ENCODE results near the gene UBE2B. TPM values are rescaled to one million over a fixed set of nuclear protein-coding genes. Genes with fewer than 3 reads are reported as not detected.

Gene UBE2B
- polyA plus RNA-seq, 3 donors: 30.6 to 68.6 (median 43.4) TPM

DNA sequence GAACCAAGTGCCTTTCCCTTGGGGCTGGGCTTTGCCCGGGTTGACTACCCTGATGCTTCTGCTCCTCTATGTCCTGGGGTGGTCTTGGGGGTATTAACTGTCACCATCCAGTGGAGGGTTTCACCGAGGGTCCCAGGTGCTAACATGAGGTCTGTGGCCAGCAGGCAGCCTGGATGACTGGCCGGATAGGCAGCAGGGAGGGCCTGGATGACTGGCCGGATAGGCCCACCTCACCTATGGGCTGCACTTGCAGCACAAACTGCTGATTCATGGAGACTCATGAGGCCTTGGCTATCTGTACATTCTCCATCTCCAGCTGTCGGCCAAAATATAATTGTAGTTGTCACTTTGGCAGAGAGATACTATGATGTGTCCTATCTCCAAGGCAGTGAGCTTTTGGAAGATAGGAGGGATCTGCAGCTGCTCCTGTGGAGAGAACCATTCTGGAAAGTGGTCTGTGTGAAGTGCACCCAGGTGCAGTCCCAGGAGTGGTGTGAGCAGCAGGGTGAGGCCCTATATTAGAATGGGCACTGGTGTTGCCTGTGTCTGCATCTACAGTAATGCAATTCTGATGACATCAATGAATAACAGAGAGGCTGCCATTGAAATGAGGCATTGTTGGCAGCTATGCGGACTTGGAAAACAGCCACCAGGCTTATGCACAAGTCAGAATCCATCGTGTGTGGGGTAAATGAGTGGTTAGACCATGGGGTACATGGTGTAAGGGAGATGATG is 66.6 kb downstream of the UBE2B start:
- Histone ChIP-seq H4K20me1 (ENCODE audit: insufficient read depth, low read length) (no peaks in the 10 kb centered on the region), H3K27ac (ENCODE audit: low read depth in 1 of 2, low read length in 2 of 2) (peak overlapping the region in 1 of 2 donors; percentile 78), H3K4me1 (ENCODE audit: control insufficient read depth in 1 of 2, insufficient read depth in 2 of 2, low read length in 2 of 2) (peaks cover 11 to 12% of the 10 kb centered on the region in 2 donors), H3K9ac (ENCODE audit: insufficient read depth, low read length, poor library complexity, severe bottlenecking) (no peak overlapping the region), H3K36me3 (replicated peaks in 1 of 2; ENCODE audit: control insufficient read depth in 1 of 2, insufficient read depth in 2 of 2, low read length in 2 of 2) (no peaks in the 10 kb centered on the region), H3K4me3 (replicated peaks in 1 of 3; ENCODE audit: low read depth in 2 of 3, low read length in 3 of 3) (no peak overlapping the region), H3K79me2 (ENCODE audit: insufficient read depth, low read length) (no peaks in the 10 kb centered on the region), H3K4me2 (replicated peaks; ENCODE audit: extremely low read depth, low read length, poor library complexity, severe bottlenecking) (no peak overlapping the region), H2AFZ (ENCODE audit: insufficient read depth, low read depth, low read length, poor library complexity, severe bottlenecking) (no peak overlapping the region), H3K27me3 (ENCODE audit: control insufficient read depth in 2 of 2, insufficient read depth in 2 of 2, low read length in 2 of 2) (no peaks in the 10 kb centered on the region), H3K9me3 (replicated peaks in 1 of 2; ENCODE audit: control insufficient read depth in 1 of 2, insufficient read depth in 1 of 2, low read length in 2 of 2) (no peaks in the 10 kb centered on the region)
- Mint-ChIP-seq H3K27me3 (ENCODE audit: low read depth in 3 of 3) (peaks cover 0 to 4% (median 1%) of the 10 kb centered on the region in 3 donors), H3K4me3 (no peak overlapping the region), H3K9me3 (peaks cover 0 to 2% (median 0%) of the 10 kb centered on the region in 7 donors), H3K4me1 (peaks cover 20% of the 10 kb centered on the region), H3K36me3 (no peaks in the 10 kb centered on the region), H3K27ac (peak overlapping the region; percentile 20 to 94 (median 84))
- intact Hi-C loops (cut with micrococcal nuclease): loop anchor here in 1 of 2 donors (10.0 kb wide), 1 partner anchor 87 kb away; the partner anchor contains the start of gene JADE2
- 98% methylated on average over 4 of the region's 7 CpGs for WGBS (ENCODE audit: insufficient coverage)
- DNase-seq: no peak
- TF ChIP-seq, protein P1, sequence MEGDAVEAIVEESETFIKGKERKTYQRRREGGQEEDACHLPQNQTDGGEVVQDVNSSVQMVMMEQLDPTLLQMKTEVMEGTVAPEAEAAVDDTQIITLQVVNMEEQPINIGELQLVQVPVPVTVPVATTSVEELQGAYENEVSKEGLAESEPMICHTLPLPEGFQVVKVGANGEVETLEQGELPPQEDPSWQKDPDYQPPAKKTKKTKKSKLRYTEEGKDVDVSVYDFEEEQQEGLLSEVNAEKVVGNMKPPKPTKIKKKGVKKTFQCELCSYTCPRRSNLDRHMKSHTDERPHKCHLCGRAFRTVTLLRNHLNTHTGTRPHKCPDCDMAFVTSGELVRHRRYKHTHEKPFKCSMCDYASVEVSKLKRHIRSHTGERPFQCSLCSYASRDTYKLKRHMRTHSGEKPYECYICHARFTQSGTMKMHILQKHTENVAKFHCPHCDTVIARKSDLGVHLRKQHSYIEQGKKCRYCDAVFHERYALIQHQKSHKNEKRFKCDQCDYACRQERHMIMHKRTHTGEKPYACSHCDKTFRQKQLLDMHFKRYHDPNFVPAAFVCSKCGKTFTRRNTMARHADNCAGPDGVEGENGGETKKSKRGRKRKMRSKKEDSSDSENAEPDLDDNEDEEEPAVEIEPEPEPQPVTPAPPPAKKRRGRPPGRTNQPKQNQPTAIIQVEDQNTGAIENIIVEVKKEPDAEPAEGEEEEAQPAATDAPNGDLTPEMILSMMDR (IDR thresholded peaks at IDR 0.05): no peak

DNA sequence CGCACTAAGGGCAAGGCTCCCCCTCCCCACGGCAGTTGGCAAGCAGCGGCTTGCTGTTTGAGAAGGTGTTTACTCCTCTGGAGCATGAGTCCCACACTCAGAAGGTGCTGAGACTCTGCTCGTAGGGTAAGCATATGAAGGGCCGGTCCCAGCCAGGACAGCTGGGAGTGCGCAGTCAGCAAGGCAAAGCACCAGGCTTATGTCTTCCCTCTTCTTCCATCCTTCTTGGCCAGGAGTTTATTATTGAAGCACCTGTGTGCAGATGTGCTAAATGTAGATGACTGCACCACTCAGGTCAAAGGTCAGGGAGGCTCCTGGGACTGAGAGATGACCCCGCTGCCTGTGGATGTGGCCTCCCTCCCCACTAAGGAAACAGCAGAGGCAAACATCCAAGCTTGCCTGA is 67.4 kb downstream of the UBE2B start:
- H4K20me1 ChIP-seq (ENCODE audit: insufficient read depth, low read length): no peaks in the 10 kb centered on the region

More for the DNA sequence above, 67.4 kb downstream of the UBE2B start:
- no peaks in the 10 kb centered on the region for H3K36me3 ChIP-seq (replicated peaks in 1 of 2; ENCODE audit: control insufficient read depth in 1 of 2, insufficient read depth in 2 of 2, low read length in 2 of 2)
- no peak overlapping the region for H3K27ac ChIP-seq (ENCODE audit: low read depth in 1 of 2, low read length in 2 of 2)
- Mint-ChIP-seq H3K4me1 (peaks cover 20% of the 10 kb centered on the region), H3K27me3 (ENCODE audit: low read depth in 3 of 3) (peaks cover 0 to 4% (median 0%) of the 10 kb centered on the region in 3 donors), H3K36me3 (no peaks in the 10 kb centered on the region), H3K27ac (peak overlapping the region in 5 of 7 donors; percentile 33 to 92 (median 52)), H3K4me3 (no peak overlapping the region), H3K9me3 (peaks cover 0 to 2% (median 0%) of the 10 kb centered on the region in 7 donors)
- TF ChIP-seq, protein P1 (IDR thresholded peaks at IDR 0.05): no peak
- no peaks in the 10 kb centered on the region for H3K9me3 ChIP-seq (replicated peaks in 1 of 2; ENCODE audit: control insufficient read depth in 1 of 2, insufficient read depth in 1 of 2, low read length in 2 of 2)
- no peak overlapping the region for H3K9ac ChIP-seq (ENCODE audit: insufficient read depth, low read length, poor library complexity, severe bottlenecking)
- no peak overlapping the region for H2AFZ ChIP-seq (ENCODE audit: insufficient read depth, low read depth, low read length, poor library complexity, severe bottlenecking)
- DNase-seq: no peak
- peaks cover 11 to 12% of the 10 kb centered on the region in 2 donors for H3K4me1 ChIP-seq (ENCODE audit: control insufficient read depth in 1 of 2, insufficient read depth in 2 of 2, low read length in 2 of 2)
- H3K27me3 ChIP-seq (ENCODE audit: control insufficient read depth in 2 of 2, insufficient read depth in 2 of 2, low read length in 2 of 2): no peaks in the 10 kb centered on the region
- H3K4me2 ChIP-seq (replicated peaks; ENCODE audit: extremely low read depth, low read length, poor library complexity, severe bottlenecking): no peak overlapping the region
- intact Hi-C loops (cut with micrococcal nuclease): loop anchor here in 1 of 2 donors (10.0 kb wide), 1 partner anchor 86 kb away; the partner anchor contains the start of gene JADE2
- H3K79me2 ChIP-seq (ENCODE audit: insufficient read depth, low read length): no peaks in the 10 kb centered on the region
- WGBS (ENCODE audit: insufficient coverage): 100% methylated on average over 1 of the region's 7 CpGs
- no peak overlapping the region for H3K4me3 ChIP-seq (replicated peaks in 1 of 3; ENCODE audit: low read depth in 2 of 3, low read length in 3 of 3)
